Nephron (organoid): ENCODE data around the gene SAA1.

Source experiments
- H3K27ac Mint-ChIP-seq, 3 experiments: 2 replicates each; pipeline ENCODE4 v1.8.0; 2020; ENCODE audit warnings: mixed read lengths in 3 of 3, mild to moderate bottlenecking in 2 of 3, moderate library complexity in 1 of 3
- H3K27me3 Mint-ChIP-seq: 2 replicates; pipeline ENCODE4 v1.8.0; 2021; ENCODE audit warnings: low read depth, mild to moderate bottlenecking, moderate library complexity, mixed read lengths
- H3K36me3 Mint-ChIP-seq: 2 replicates; pipeline ENCODE4 v1.8.0; 2020; ENCODE audit warnings: low read depth, mixed read lengths
- H3K4me1 Mint-ChIP-seq: 2 replicates; pipeline ENCODE4 v1.8.0; 2020; ENCODE audit warnings: mixed read lengths
- H3K4me3 Mint-ChIP-seq, 3 experiments: 2 replicates each; pipeline ENCODE4 v1.8.0; 2020; ENCODE audit warnings: mild to moderate bottlenecking in 3 of 3, mixed read lengths in 3 of 3, moderate library complexity in 2 of 3
- H3K9me3 Mint-ChIP-seq: 2 replicates; pipeline ENCODE4 v1.8.0; 2020; ENCODE audit warnings: mixed read lengths
- CTCF ChIP-seq, 3 experiments: fragments of 200-600 bp; sonication (generic); IDR thresholded peaks; one replicate each; pipeline ENCODE4 v1.5.0; 2021; ENCODE audit warnings: antibody characterized with exemption in 3 of 3; ENCODE audit not compliant: unreplicated experiment in 3 of 3

Gene SAA1

GRCh38 chr11:18317551-18317950 lies 51.5 kb downstream of the SAA1 start:
- H3K27ac Mint-ChIP-seq: no peak overlapping the region

More at GRCh38 chr11:18317551-18317950, 51.5 kb downstream of the SAA1 start:
- no peak for TF ChIP-seq CTCF (IDR thresholded peaks at IDR 0.05; ENCODE audit: unreplicated experiment in 3 of 3)
- Mint-ChIP-seq H3K27me3 (no peaks in the 10 kb centered on the region), H3K4me1 (peaks cover 45% of the 10 kb centered on the region), H3K9me3 (no peaks in the 10 kb centered on the region), H3K4me3 (no peak overlapping the region), H3K36me3 (peaks cover 4% of the 10 kb centered on the region)
